GF-D8 (cell line): Measurements from ENCODE around the gene UBE3C.

ENCODE experiments used
- DNase-seq: peaks from one replicate; lab custom pipeline; 2025; lab: John Stamatoyannopoulos, UW

Gene UBE3C

DNA sequence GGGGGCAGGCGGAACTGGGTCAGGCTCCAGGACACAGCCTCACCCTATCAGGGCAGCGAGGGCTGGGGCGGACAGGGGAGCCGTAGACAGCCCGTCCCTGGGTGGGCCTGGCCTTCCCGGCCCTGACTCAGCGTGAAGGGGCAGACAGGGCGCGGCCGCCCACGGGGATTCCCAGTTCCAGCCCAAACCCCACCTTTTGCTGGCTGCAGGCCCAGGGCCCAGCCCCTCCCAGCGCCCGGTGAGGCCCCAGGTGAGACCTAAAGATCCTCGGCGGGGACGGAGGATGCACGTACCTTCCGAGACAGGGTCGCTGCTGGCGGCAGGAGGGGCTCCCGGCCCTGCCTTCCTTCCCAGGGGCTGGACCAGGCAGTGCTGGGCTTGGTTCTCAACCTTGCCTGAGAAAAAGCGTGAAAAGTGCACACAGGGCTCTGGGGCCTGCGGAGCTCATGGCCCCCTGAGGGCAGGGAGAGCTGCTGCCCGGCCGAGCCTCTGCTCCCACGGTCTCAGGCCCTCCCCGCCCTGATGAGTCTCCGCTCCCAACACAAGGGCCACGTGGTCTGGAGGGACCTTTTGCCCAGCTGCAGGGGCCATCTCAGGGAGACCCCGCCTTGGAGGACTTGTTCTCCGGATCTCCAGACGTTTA lies 154.2 kb downstream of the UBE3C start:
- DNase-seq = no peak

DNA sequence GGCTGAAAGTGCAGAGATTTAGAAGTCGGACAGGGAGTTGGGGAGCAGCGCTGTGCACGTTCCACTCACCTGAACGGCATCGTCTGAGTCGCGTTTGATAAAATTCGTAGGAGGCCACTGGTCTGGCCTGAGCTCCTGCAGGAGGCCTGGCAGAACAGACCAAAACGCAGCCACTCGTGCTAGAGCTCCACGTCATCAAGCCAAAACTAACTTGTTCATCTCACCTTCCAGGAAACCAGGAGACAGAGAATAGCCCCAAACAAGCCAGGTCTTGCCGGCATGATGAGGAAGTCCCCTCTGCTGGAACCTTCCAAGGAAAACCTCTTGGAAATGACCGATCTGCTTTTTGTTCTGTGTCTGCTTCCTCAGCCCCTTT lies 154.7 kb downstream of the UBE3C start:
- DNase-seq = no peak

DNA sequence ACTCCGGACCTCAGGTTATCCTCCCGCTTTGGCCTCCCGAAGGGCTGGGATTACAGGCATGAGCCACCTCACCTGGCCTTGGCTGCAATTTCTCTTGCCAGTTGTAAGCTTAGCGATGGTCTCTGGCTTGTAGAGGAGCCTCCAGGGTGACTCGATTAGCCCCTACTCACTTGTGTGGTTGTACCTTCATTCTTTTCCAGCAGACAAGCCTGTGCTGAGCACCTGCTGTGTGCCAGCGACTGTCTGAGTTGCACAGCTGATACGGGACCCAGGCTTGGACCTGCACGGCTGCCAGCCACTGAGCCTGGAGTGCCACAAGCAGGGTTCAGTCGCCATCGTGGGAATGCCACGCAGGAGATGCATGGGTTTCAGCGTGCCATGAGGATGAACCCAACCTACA lies 156.0 kb downstream of the UBE3C start:
- no peak for DNase-seq

DNA sequence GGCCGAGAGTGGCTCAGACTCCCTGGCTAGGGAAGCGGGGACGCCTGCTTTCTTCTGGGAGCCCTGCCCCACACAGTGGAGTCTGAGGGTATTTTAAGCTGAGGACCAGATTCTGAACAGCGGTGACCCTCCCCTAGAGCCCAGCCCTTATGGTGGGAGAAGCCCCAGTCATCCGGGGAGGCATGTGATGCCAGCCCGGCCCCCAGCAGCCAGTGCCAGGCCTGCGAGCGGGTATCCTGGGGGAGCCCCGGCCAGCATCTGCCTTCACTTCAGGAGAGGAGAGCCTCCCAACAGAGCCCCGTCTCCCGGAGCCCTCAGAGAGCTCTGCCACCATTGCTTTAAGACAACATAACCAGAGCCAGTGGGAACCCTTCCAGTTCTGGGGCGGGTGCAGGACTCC lies 156.6 kb downstream of the UBE3C start:
- no peak for DNase-seq

DNA sequence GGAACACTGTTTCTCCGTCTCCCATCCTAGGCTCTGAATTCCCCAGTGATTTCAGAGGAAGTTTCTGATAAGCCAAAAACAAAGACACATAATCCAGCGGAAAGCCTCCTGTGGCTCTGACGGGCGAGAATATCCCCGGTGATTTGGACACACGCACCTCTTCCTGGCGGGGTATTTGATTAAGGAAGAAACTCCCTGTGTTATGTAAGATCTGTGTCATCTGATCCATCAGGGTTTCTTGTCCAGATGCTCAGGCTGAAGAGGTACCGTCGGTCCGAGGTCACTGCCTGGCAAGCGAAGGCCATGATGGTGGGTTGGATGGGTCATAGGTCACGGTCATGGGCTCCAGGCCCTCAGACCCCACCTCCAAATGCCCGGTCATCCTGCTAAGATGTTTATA lies 158.5 kb downstream of the UBE3C start:
- no peak for DNase-seq

DNA sequence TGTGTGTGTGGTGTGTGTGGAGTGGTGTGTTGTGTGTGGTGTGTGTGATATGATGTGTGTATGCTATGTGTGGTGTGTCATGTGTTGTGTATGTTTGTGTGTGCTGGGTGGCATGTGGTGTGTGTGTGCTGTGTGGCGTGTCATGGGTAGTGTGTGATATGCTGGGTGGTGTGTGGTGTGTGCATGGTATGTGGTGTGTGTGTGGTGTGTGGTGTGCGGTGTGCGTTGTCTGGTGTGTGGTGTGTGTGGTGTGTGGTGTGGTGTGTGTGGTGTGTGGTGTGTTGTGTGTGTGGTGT lies 160.5 kb downstream of the UBE3C start:
- DNase-seq = no peak

DNA sequence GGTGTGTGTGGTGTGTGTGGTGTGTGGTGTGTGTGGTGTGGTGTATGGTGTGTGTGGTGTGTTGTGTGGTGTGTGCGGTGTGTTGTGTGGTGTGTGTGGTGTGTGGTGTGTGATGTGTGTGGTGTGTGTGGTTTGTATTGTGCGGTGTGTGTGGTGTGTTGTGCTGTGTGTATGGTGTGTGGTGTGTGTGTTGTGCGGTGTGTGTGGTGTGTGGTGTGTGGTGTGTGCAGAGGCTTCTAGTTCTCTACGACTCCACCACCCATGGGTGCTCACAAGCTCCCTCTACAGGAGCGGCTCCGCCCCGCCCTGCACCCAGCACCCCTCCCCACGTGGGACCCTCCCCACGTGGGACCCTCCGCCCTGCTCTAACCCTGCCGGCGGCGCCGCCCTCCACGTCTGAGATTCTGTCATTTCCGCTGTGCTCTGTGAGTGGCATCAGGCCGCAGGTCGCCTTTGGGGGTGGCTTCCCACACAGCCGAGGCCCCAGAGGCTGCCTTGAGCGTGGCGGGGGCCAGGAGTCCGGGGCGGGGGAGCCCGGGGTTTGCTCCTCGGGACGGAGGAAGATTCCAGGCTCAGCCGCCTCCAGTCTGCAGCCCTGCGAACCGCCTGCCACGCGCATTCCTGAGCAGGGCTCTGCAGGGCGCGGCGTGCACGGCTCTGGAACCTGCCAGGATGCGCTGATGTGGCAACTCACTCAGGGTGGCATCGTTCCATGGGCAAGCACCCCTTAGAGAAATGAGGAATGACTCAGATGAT lies 161.1 kb downstream of the UBE3C start:
- DNase-seq = no peak

DNA sequence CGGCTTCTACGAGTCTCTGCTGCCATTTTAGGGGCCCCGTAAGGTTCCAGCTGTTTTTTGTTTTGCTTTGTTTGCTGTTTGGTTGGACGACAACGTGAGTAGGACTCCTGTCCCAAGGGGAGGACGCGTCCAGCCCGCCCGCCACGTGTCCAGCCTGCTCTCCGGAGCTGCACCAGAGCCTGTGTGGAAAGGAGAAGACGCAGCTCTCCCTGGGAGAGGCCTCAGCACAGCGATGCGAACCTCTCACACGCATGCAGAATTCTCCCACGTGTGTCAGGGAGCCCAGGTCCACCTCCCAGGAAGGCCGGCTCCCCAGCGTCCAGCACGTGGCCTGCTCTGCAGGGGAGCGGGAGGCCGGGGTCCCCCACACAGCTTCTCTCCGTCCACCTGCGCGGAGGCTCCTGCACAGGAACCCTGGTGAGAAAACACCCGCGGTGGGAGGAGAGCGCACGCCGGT lies 161.7 kb downstream of the UBE3C start:
- no peak for DNase-seq

DNA sequence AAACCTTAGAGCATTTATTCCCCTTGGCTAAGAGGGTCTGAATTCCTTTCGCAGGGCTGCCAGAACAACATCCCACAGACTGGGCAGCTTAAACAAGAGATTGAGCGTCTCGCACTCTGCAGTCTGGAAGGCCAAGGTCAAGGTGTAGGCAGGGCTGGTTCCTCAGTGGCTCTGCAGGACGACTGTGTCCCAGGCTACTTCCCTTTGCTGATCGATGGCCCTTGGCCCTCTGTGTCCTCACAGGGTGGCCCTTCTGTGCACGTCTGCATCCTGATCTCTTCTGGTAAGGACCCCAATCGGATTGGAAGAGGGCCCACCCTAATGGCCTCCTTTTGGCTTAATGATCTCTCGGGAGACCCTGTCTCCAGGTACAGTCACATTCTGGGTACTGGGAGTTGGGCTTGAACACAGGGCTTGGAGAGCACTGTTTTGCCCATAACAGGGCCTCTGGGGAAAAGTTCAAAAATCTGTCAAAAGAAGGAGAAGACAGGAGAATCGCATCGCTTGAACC lies 162.9 kb downstream of the UBE3C start:
- DNase-seq = peak; percentile 42

DNA sequence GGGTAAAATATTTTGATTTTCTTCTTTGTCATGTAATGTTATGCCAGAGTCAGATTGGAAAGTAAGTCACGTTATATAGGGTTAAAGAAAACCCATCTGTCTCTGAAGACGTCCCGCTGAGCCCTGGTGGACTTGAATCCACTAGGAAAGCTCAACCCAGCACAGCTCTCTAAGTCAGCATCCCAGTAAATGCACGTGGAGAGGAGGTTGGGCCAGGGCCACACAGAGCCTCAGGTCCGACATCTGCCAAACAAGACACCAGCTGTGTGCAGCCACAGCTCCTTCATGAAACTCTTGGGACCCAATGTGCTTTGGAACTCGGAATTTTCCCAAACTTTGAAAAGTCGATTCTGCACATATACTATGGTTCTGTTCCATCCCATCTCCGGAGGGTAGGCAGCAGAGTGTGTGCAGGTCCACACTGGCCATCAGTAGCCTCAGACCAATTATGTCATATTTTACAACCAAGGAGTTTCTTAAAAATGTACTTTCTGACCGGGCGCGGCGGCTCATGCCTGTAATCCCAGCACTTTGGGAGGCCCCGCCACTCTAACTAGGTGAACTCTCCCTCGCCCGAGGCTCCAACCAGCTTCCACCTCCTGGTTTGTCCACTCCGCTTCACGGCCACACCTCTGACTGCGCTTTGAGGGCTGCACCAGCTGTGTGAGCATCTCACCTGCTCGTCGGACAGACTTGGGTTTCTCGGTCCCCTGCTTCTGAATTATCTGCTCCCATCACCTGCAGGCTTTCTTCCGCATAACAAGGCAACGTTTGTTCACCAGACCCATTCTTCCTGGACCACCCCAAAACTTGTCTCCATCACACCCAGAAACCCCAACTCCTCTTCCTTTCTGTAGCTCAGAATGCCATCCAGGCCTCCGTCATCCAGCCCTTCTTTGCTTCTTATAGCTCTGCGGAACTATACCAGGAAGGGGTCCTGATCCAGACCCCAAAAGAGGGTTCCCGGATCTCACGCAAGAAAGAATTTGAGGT lies 168.4 kb downstream of the UBE3C start:
- DNase-seq = no peak

DNA sequence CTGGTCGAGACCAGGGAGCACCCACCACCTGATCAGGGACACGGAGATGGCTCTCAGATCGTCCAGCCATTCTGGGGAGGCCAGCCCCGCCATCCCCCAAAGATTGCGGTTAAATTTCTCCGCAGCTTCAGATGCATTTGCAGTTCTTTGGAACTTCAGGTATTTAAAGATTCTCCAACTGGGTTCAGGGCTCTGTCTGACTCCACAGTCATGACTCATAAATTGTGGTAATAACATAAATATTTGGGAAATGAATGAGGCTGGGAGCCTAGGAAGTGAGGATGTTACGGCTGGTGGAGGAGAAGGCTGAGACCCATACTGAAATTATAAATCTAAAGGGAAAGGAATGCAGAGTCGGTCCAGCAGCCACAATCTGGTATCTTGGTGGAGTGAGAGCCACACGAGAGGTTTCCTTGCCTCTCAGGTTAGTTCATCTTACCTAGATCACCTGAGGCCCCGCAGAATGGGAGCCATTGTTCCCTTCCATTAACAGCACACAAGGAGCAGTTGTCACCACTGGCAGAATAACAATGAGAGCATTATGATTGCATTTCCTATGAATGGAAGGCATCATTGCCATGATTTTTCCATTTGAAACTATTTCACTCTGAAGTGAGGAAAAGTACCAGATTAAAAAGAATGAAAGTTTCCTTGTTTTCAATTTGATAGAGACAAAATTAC lies 171.4 kb downstream of the UBE3C start:
- DNase-seq = no peak

DNA sequence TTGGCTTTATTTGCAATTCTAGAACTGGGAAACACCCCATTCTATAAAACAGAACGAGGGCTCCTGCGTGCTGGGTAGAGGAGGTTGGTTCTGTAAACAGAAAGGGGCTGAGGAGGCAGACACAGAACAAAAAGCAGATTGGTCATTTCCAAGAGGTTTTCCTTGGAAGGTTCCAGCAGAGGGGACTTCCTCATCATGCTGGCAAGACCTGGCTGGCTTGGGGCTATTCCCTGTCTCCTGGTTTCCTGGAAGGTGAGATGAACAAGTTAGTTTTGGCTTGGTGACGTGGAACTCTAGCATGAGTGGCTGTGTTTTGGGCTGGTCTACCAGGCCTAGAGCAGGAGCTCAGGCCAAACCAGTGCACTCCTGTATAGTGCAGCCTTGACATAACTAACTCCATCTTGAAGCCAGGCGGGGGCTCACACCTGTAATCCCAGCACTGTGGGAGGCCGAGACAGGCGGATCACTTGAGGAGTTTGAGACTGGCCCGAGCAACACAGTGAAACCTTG lies 172.0 kb downstream of the UBE3C start:
- DNase-seq = no peak

DNA sequence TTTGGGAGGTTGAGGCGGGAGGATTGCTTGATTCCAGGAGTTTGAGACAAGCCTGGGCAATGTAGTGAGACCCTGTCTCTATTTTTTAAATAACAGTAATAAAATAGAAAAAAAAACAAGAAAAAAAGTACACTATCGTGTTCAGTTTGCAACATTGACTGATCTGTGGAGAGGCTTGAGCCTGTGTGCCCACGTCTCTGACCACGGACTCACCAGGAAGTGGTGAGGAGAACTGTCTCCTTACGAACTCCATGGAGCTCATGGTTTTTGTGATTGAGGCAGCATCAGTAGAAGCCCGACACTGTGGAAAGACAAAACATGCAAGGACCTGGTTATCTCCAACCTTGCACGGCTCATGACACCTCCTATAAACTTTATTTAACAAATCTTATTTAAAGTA lies 174.2 kb downstream of the UBE3C start:
- no peak for DNase-seq

DNA sequence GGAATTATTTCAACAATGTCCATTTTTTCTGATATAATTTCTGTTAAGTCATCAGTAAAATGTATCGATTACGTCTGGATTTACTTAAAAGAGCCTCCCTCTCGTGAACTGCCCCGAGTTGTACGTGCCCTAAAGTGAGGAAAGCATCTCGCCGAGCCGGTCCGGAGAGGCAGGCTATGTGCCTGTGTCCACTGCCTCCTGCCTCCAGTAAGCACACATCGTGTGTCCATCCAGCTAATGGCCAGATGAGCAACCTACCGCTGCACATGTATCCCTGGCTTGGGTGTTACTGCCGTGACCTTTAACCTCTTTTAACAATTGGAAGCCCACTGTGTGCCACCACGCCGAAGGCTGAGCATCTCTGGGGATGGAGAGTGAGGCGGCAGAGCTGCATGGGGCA lies 174.9 kb downstream of the UBE3C start:
- no peak for DNase-seq

DNA sequence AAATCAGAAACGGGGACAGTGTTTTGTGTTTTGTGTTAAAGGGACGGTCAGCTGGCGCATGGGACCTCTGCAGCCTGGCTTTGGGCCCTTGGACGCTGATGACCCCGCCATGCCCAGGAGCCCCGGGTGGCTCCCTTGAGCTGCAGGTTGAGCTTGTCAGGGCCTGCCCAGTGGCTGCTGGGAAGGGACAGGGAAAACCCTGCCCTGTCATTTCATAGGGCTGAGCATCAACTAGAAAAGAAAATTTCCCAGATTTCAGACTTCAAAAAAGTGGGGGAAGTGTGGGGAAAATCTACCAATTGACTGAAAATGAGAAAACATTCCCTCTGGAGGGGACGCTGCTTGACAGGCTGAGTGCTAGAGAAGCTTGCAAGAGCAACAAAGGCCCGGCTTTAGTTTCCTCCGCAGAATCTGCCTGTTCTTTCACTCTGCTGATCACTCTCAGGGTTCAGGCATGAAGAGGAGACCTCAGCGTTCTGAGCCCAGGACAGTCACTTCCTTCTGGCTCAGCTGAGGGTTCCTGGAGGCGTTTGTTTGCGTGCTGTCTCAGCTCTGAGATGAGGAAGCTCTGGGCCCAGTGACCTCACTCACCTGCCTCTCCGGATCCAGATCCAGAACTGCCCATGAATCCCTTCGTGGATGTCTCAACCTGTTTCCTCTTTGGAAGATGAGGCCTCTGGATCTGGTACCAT lies 179.4 kb downstream of the UBE3C start:
- peak; percentile 75 for DNase-seq
